ENCODE data around the gene PEX11G.
"Not testable (repeated sequence)": the region's sequence is repeated elsewhere in the genome, so short reads cannot be mapped to it uniquely, and the experiment has no call there.

PEX11G gene

DNA sequence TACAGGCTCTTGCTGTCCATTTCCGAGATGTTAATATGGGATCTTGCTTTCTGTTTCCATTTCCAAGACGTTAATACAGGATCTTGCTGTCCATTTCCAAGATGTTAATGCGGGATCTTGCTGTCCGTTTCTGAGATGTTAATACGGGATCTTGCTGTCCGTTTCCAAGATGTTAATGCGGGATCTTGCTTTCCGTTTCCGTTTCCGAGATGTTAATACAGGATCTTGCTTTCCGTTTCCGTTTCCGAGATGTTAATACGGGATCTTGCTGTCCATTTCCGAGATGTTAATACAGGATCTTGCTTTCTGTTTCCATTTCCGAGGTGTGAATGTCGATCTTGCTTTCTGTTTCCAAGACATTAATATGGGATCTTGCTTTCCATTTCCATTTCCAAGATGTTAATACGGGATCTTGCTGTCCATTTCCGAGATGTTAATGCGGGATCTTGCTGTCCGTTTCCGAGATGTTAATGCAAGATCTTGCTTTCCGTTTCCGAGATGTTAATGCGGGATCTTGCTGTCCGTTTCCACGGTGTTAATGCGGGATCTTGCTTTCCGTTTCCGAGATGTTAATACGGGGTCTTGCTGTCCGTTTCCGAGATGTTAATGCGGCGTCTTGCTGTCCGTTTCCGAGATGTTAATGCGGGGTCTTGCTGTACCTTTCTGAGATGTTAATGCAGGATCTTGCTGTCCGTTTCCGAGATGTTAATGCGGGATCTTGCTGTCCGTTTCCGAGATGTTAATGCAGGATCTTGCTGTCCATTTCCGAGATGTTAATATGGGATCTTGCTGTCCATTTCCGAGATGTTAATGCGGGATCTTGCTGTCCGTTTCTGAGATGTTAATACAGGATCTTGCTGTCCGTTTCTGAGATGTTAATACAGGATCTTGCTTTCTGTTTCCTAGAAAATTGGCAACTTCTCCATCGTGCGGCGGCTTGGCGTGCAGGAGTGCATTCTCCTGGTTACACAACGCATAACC is 38.3 kb downstream of the PEX11G start:
- no peak for DNase-seq (ENCODE audit: extremely low read depth, low read depth)
- TF ChIP-seq, protein P1, sequence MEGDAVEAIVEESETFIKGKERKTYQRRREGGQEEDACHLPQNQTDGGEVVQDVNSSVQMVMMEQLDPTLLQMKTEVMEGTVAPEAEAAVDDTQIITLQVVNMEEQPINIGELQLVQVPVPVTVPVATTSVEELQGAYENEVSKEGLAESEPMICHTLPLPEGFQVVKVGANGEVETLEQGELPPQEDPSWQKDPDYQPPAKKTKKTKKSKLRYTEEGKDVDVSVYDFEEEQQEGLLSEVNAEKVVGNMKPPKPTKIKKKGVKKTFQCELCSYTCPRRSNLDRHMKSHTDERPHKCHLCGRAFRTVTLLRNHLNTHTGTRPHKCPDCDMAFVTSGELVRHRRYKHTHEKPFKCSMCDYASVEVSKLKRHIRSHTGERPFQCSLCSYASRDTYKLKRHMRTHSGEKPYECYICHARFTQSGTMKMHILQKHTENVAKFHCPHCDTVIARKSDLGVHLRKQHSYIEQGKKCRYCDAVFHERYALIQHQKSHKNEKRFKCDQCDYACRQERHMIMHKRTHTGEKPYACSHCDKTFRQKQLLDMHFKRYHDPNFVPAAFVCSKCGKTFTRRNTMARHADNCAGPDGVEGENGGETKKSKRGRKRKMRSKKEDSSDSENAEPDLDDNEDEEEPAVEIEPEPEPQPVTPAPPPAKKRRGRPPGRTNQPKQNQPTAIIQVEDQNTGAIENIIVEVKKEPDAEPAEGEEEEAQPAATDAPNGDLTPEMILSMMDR (IDR thresholded peaks at IDR 0.05; ENCODE audit: low read depth, low read length): no peak

DNA sequence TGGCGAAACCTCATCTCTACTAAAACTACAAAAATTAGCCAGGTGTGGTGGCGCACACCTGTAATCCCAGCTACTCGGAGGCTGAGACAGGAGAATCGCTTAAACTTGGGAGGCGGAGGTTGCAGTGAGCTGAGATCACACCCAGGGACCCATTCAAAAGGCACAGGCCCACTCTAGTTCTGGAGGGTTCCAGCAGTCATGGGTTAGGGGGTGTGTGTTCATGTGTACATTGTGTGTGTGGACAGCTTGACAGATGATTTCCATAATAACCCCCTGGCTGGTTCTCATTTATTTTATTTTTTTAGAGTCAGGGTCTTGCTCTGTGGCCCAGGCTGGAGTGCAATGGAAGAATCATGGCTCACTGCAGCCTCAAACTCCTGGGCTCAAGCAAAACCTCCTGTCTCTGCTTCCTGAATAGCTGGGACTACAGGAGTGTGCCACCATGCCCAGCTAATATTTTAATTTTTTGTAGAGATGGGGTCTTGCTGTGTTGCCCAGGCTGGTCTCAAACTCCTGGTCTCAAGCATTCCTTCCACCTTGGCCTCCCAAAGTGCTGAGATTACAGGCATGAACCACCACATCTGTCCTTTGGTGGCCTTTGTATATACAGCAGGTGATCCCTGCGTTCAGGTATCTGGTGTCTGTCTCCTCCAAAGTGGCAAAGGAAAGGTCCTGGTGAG is 39.3 kb downstream of the PEX11G start:
- DNase-seq (ENCODE audit: extremely low read depth, low read depth): not testable (repeated sequence)

DNA sequence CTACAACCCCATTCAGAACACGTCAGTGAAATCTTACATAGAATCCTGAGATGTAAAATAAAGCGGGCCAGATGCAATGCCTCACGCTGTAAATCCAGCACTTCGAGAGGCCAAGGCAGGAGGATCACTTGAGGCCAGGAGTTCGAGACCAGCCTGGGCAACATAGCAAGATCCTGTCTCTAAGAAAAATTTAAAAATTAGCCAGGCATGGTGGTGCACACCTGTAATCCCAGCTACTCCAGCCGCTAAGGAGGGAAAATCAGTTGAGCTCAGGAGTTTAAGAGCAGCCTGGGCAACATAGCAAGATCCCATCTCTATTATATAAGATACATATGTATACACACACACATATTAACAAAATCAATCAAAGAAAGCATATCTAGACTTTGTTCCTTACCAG is 41.2 kb downstream of the PEX11G start:
- DNase-seq (ENCODE audit: extremely low read depth, low read depth): no peak
- TF ChIP-seq, protein P1 (IDR thresholded peaks at IDR 0.05; ENCODE audit: low read depth, low read length): no peak

DNA sequence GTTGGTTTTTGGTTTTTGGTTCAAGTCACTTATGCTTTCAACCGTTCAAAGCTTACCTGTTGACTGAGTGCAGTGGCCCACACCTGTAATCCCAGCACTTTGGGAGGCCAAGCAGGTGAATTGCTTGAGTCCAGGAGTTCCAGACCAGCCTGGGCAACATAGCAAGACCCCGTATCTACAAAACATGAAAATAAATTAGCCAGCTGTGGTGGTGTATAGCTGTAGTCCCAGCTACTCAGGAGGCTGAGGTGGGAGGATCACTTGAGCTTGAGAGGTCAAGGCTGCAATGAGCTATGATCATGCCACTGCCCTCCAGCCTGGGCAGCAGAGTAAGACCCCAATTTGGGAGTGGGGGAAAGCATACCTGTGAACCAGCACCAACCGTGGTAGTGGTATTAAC is 43.7 kb downstream of the PEX11G start:
- TF ChIP-seq, protein P1 (IDR thresholded peaks at IDR 0.05; ENCODE audit: low read depth, low read length): no peak
- DNase-seq (ENCODE audit: extremely low read depth, low read depth): no peak

DNA sequence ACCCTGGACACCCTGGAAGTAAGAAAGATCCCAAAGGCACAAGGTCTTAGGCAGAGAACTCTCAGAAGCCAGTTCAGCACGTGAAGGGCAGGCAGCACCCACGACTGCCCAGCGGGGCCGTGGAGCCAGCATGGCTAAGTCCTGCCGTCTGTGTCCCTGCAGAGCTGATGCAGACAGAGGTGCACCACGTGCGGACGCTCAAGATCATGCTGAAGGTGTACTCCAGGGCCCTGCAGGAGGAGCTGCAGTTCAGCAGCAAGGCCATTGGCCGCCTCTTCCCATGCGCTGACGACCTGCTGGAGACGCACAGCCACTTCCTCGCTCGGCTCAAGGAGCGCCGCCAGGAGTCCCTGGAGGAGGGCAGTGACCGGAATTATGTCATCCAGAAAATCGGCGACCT is 44.8 kb downstream of the PEX11G start:
- TF ChIP-seq, protein P1 (IDR thresholded peaks at IDR 0.05; ENCODE audit: low read depth, low read length): no peak
- DNase-seq (ENCODE audit: extremely low read depth, low read depth): no peak

DNA sequence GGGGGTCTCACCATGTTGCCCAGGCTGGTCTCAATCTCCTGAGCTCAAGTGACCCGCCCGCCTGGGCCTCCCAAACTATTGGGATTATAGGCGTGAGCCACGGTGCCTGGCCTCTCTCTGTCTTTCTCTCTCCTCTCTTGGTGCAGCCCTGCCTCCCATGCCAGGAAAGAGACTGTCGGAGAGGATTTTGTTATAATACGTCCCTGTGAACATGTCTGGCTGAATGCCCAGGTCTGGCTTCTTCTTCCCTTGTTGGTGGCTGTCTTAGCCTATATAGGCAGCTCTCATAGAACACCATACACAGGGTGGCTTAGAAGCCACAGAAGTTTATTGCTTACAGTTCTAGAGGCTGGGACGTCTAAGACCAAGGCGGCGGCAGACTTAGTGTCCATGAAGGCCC is 46.4 kb downstream of the PEX11G start:
- no peak for DNase-seq (ENCODE audit: extremely low read depth, low read depth)
- TF ChIP-seq, protein P1 (IDR thresholded peaks at IDR 0.05; ENCODE audit: low read depth, low read length): no peak

DNA sequence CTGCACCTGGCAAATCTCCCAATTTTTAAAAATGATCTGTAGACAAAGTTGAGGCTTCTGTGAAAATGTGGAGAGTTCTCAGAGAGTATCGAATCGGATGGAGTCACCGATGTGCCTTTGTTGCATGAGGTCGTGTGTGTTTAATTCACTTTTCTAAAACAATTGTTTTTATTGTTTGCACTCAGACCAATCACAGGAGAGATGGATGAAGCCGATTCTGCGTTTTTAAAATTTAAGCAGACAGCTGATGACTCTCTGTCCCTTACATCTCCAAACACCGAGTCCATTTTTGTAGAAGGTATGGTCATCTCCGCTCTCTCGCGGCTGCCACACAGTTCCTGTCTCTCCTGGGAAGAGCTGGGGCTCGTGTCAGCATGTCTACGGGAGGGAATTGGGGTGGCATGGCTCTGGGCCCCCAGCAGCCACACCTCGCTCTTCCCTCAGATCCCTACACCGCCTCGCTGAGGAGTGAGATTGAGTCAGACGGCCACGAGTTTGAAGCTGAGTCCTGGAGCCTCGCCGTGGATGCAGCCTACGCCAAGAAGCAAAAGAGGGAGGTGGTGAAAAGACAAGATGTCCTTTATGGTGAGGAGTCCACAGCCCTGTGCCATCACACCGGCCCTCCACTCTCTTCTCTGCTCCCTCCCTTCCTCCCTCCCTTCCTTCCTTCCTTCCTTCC is 47.2 kb downstream of the PEX11G start:
- TF ChIP-seq, protein P1 (IDR thresholded peaks at IDR 0.05; ENCODE audit: low read depth, low read length): no peak
- no peak for DNase-seq (ENCODE audit: extremely low read depth, low read depth)
